ENCODE data around the gene CACNB4.

- TF ChIP-seq CTCF (IDR thresholded peaks at IDR 0.05) (no peak), EP300 (IDR thresholded peaks at IDR 0.05) (no peak), POLR2A (IDR thresholded peaks at IDR 0.05) (no peak)
These were observed 282.9 kb downstream of the CACNB4 start for GRCh38 chr2:151815821-151816489.

Data from sigmoid colon (tissue), 4 donors.